Fibroblast of skin of back (primary cell): ENCODE data around the gene NPC2. TPM values are rescaled to one million over a fixed set of nuclear protein-coding genes. Genes with fewer than 3 reads are reported as not detected.
A peak's percentile ranks its signal among the peaks of the same experiment; 100 is the strongest.
"Not testable (repeated sequence)": the region's sequence is repeated elsewhere in the genome, so short reads cannot be mapped to it uniquely, and the experiment has no call there.

ENCODE experiments used
- DNase-seq: peaks from one replicate; pipeline ENCODE4 v3.0.0-alpha.2; 2013
- polyA plus RNA-seq, 2 experiments: library from polyadenylated mRNA; unstranded; fragments of 120-200 nt; gene quantifications; one replicate each; pipeline ENCODE4 v1.2.1, GENCODE V29; 2013; ENCODE audit not compliant: insufficient read length in 2 of 2

The NPC2 gene
- 91.8 TPM for polyA plus RNA-seq (2013, experiment 1 of 2; ENCODE audit: insufficient read length)
- polyA plus RNA-seq (2013, experiment 2 of 2; ENCODE audit: insufficient read length), result 95.7 TPM

DNA sequence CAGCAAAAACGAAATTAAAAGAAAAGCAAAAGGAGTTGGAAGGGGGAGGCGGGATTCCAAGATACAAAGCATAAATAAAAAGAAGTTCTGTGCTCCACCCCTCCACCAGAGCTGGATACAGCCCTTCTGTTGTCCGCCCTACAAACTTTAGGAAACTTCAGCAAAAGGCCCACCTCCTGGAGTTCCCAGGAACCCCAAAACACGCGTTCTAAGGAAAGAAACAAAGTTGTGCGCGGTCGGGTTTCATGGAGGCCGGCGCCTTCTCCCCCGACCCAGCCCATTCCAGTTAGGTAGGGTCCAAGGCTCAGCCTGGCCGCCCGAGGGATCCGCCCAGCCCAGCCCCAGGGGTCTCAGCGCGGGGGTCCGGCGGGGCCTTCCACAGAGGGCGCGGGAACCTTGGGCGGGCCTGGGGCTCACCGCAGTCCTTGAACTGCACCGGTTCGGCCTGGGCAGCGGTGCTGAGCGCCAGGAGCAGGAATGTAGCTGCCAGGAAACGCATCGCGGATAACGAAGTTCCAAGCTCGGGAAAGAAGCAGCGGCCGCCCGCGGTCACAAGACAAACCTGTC, at the start of gene NPC2:
Gene NPC2, minus strand, starts transcription at position 530 of the 567 bp plus-strand sequence. Its CDS starts 31 bp downstream, at position 499.
- no peak for DNase-seq

DNA sequence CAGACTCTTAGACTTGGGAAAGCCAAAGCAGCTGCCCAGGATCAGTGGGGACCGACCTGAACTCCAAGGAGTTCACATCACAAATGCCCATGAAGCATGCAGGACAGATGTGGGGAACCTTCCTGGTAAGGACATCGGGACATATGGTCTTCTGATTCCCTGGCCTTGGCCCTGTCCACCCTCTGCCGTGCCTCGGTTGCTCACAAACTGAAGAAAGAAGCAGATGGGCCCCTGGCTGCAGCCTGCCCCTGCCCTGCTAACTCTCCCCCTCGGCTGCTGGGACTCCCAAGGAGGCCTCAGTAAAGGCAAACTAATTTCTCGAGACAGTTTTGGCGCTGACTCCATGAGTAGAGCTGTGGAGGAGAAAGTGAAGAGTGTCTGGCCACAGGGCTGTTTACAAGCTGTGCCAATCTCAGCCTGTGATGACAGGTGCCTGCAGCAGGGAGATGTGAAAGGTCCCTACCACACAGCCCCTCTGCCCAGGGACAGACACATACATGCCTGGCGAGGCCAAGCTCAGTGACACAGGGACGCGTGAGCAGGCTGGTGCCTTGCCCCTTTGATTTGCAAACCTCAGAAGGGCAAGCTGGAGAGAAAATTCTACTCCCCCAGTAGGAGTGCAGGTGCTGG, 49.1 kb upstream of the NPC2 start:
- DNase-seq, result no peak

DNA sequence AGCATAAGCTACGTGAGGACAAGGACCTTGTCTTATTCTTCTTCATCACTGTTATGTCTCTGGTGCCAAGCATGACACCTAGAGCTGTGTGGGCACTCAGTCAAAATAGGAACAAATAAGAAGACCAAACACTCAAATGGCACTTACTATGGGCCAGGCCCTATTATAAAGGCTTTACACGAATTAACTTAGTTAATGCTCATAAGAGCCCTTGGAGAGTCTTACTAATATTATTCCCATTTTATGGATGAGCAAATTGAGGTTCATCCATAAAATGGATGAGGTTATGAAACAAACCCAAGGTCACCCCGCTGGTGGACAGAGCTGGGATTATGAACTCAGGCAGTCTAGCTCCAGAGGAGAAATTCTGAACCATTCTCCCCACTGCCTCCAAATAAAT, 48.1 kb upstream of the NPC2 start:
- no peak for DNase-seq

- no peak for DNase-seq
Measured at GRCh38 chr14:74539503-74539902, 46.4 kb upstream of the NPC2 start.

DNA sequence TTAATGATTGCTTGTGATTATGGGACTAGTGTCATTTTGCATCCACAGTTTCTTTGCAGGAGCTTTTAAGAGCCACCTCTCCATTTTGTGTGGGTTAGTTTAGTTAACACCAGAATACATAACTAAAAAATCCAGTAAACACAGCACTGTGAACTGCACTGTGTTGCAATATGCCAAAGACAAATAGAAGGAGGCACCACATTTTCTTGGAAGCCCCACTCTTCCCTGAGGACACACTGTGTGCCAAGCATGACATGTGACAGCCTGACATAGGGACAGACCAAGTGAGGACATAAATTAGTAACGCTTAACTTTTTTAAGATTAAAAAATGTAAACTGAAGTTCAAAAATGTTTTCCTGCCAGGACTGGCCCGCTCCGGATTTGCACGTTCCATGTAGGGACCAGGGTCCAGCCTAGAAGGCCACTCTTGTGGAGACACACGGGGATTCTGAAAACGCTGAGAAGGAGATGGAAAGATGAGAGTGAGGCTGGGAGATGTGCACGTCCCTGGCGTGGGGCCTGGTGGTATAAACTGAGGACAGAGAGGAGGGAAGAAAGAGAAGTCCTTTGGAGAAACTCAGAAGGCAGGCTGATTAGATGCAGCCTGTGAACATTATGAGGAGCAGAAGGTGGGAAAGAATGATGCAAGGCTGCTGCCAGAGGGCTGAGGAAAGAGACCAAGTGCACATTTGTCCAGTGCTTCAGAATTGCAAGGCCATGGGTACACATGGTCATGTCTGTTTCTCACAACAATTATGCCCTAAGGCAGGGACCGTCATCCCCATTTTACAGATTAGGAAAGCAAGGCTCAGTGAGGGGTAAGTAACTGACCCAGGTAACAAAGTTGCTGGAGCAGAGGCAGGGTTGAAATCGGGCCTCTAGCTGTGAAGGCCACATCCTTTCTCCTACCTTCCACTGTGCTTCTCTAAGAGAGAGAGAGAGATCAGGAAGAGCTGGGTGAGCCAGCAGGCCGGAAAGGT, 45.6 kb upstream of the NPC2 start:
- no peak for DNase-seq

DNA sequence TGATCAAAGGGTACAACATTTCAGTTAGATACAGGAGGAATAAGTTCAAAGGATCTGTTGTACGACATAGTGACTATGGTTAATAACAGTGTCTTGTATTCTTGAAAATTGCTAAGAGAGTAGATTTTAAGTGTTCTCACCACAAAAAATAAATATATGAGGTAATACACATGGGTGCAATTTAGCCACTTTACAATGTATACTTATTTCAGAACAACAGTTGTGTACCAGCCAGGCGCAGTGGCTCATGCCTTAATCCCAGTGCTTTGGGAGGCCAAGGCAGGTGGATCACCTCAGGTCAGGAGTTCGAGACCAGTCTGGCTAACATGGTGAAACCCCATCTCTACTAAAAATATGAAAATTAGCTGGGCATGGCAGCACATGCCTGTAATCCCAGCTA, 43.2 kb upstream of the NPC2 start:
- DNase-seq, result not testable (repeated sequence)

GRCh38 chr14:74535756-74536325, 42.7 kb upstream of the NPC2 start:
- no peak for DNase-seq

GRCh38 chr14:74533576-74533975, 40.5 kb upstream of the NPC2 start:
- DNase-seq, result no peak

DNA sequence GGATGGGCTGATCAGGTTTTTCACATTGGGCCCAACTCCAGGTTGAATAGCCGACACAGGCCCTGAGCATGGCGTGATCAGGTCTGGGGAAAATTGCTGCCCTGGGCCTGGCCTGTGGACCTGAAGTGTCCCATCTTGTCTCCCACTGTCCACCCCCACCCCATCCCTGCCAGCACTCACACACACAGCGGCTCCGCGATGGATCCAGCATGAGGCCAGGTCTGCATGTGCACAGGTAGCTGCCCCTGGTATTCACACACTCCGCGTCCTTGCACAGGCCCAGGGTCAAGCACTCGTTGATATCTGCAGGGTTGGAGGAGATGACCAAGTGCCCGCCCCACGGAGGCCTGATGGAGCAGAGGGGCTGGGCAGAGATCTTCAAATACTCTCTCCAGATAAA, 39.1 kb upstream of the NPC2 start:
- DNase-seq, result no peak

GRCh38 chr14:74531467-74531866, 38.4 kb upstream of the NPC2 start:
- DNase-seq, result peak; percentile 46

- no peak for DNase-seq
Measured at GRCh38 chr14:74531006-74531405, 37.9 kb upstream of the NPC2 start.

DNA sequence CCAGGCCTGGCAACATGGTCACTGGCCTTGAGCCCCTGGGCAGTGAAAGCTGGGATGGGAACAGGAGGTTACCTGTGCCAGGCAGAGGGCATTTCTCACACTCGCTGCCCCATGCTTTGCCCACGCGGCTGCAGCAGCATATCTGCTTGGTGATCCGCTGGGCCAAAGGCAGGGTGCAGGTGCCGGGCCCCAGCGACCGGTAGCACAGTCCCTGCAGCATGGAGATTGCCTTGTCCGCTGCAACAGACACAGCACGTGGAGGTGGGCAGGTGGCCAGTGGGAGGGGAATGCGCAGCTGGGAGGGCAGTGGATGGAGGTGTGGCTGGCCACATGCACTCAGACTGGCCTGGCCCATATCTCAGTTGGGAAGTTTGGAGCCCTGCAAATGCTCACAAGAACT, 35.8 kb upstream of the NPC2 start:
- DNase-seq, result no peak

DNA sequence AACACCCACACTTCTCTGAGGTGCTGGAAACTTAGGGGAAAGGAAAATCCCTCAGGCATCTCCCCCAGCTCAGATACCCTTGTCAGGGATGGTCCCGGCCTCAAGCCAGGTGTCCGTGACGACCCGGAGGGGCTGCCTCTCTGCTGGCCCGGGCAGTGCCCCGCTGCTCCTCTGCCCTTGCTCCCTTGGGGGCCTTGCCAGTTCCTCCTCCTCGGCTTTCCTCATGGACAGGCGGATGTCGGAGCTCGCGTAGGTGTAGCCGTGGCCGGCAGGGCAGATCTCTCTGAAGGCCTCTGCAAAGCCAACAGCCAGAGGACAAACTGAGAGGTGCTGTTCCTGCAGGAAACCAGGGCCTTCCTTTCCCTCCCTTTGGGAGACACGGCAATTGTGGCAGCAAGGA, 35.3 kb upstream of the NPC2 start:
- no peak for DNase-seq

- no peak for DNase-seq
Measured at GRCh38 chr14:74527736-74528280, 34.7 kb upstream of the NPC2 start.

DNA sequence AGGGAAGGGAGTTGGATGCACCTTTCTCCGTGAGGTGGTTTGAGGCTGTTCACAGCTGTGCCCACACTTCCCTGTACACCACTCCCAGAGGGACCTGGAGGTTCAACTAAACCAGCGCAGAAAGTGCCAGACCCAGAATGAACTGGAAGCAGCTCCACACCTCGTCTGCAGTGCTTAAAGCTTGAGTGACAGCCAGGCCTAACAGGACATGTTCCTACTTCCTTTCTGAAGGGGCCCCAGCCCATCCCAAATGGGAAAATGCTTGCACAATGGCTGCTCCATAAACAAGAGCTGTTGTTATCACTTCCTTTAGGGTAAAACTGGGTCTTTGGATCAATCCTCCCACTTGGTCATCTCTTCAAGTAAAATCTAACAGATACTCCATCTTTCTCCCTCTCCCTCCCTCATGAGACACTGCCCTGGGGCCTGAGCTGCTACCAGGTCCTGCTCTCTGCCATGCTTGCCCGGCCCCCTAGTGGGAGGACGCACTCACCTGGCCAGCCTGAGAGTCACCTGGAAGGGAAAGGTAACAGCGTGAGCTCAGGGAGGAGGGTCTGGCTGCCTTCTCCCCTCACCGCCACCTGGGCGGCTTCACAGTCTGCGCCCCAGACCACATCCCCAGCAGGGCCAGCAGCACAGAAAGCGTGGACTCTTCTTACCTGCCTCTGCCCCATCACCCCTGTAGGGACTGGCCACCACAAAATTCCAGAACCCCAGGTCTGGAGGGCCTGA, 33.9 kb upstream of the NPC2 start:
- DNase-seq, result no peak

DNA sequence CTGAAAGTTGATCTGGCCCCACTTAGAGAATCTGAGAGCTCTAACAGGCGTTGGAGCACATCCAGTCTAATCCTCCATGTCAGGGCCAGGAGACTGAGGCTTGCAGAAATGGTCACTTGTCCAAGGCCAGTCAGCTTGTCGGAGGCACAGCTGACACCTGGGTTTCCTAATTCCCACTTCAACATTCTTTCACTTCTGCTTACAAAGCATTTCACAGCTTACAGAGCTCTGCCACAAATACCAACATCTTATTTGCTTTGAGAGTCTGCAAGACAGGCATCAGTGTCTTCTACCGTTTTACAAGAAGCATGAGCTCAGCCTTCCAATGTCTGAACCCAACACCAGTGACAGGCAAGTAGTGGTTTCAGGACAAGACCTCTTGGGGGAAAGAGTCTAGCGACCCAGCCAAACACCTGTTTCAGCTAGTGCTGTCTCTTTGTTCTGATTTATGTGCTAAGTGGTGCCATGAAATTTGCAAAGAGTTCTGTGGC, 32.3 kb upstream of the NPC2 start:
- no peak for DNase-seq

DNA sequence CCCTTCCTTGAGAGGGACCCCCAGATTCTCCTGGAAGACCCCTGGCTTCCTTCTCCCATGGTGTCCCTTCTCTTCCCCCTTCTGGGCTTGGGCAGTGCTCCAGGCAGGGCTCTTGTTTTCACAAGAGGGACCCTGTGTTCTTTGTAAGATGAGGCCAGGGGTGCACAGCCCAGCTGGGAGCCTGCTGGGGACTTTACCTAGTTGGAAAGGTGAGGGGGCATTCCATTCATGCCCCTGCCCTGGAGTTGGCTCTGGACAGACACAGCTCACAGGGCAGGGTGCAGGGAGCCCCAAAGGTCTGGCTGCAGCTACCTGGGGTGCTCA, 31.7 kb upstream of the NPC2 start:
- no peak for DNase-seq

DNA sequence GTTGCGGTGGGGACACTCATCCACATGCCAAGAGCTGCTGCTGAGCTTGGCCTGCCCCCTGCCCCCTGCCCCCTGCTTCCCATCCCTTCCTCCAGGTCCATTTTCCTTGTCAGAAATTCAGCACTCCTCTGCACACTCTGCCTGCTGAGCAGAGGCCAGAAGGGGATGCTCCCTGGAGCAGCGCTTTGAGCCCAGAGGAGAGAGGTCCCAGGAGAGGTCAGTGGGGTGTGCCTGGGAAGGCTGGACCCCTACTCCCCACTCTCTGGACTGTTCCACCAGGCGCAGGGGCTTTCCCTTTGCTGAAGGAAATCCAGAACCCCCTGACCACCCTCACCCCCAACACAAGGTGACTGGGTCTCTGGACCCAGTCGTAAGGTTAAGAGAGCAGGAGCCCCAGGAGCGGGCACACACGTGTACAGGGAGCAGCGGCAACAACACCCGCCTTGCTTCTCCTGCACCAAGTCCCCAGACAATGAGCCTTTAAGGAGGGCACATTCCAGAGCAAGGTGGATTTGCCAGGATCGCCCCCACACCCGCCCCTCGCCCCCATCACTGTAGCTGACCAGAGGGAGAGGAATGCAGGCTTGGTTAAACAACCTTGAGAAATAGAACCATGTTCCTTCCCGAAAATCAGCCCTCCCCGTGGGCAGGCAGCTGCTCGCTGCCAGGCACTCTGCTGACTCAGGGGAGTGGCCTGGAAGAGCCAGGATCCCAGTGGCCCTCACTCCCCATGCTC, 31.1 kb upstream of the NPC2 start:
- DNase-seq, result no peak

- DNase-seq, result no peak
Measured at GRCh38 chr14:74522740-74523139, 29.6 kb upstream of the NPC2 start.

DNA sequence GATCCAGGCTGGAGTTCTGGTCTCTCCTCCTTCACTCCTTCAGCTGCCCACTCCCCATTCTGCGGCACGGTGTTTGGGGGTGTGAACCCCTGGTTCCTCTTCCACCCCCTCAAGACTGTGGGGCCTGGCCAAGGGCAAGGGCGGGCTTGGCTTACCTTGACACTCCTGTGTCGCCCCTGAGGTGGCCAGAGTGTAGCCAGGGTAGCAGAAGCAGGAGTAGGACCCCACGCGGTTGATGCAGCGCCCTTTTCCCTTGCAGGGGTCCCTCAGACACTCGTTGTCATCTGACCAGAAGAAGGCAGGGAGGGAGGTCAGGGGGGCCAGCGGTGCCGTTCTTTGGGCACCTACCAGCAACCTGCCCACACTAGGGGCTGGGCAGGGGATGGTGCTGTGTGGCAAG, 28.7 kb upstream of the NPC2 start:
- no peak for DNase-seq
